Stimulated activated CD8-positive, alpha-beta memory T cell treated with anti-CD3 and anti-CD28 coated beads, Interleukin-7, amount 100 ng/mL, for 24 hours (primary cell): Measurements from ENCODE around the gene PRKCE.

Experiments used
- DNase-seq: peaks from one replicate; pipeline ENCODE4 v3.0.0-alpha.2; 2020; ENCODE audit warnings: low read depth

Gene PRKCE

GRCh38 chr2:46079985-46080560 is 428.6 kb downstream of the PRKCE start:
- no peak for DNase-seq

- no peak for DNase-seq
These were observed 431.3 kb downstream of the PRKCE start for GRCh38 chr2:46082531-46083485.

- no peak for DNase-seq
These were observed 435.1 kb downstream of the PRKCE start for GRCh38 chr2:46086578-46087070.

- DNase-seq = no peak
These were observed 436.0 kb downstream of the PRKCE start for GRCh38 chr2:46087492-46087891.

- no peak for DNase-seq
These were observed 439.5 kb downstream of the PRKCE start for GRCh38 chr2:46091004-46091403.

- DNase-seq = no peak
These were observed 440.6 kb downstream of the PRKCE start for GRCh38 chr2:46091961-46092667.

- DNase-seq = no peak
These were observed 443.2 kb downstream of the PRKCE start for GRCh38 chr2:46094689-46095088.

- no peak for DNase-seq
These were observed 444.4 kb downstream of the PRKCE start for GRCh38 chr2:46095830-46096229.

- DNase-seq = no peak
These were observed 444.8 kb downstream of the PRKCE start for GRCh38 chr2:46096260-46096659.

GRCh38 chr2:46097714-46098480 is 446.4 kb downstream of the PRKCE start:
- no peak for DNase-seq

GRCh38 chr2:46098621-46099062 is 447.2 kb downstream of the PRKCE start:
- DNase-seq = no peak

GRCh38 chr2:46101557-46102220 is 450.2 kb downstream of the PRKCE start:
- no peak for DNase-seq

GRCh38 chr2:46106690-46107089 is 455.2 kb downstream of the PRKCE start:
- no peak for DNase-seq

GRCh38 chr2:46114996-46115395 is 463.5 kb downstream of the PRKCE start:
- no peak for DNase-seq

- DNase-seq = no peak
These were observed 464.7 kb downstream of the PRKCE start for GRCh38 chr2:46116150-46116549.

GRCh38 chr2:46116553-46116991 is 465.1 kb downstream of the PRKCE start:
- no peak for DNase-seq

GRCh38 chr2:46117379-46117778 is 465.9 kb downstream of the PRKCE start:
- no peak for DNase-seq

- DNase-seq = no peak
These were observed 466.5 kb downstream of the PRKCE start for GRCh38 chr2:46117994-46118393.

- no peak for DNase-seq
These were observed 467.3 kb downstream of the PRKCE start for GRCh38 chr2:46118656-46119371.

GRCh38 chr2:46119453-46119852 is 468.0 kb downstream of the PRKCE start:
- DNase-seq = no peak
